ENCODE measurements around the gene MYO18B. TPM values are rescaled to one million over a fixed set of nuclear protein-coding genes. Genes with fewer than 3 reads are reported as not detected.

Gene MYO18B
- total and polyA plus RNA-seq, 2 donors (not counting 1 experiment from before 2014, with no cell fraction given) = 0.15 TPM; not detected in 1

- DNase-seq (no peak), ATAC-seq (ENCODE audit: low read depth) (no peak)
- no peak overlapping the region for H3K4me3 ChIP-seq (ENCODE audit: control extremely low read depth in 1 of 5, extremely low read depth in 1 of 5, insufficient read depth in 1 of 5, low read depth in 2 of 5, low read length in 4 of 5)
- no peaks in the 10 kb centered on the region for H3K4me1 ChIP-seq (ENCODE audit: control insufficient read depth in 2 of 2, insufficient read depth in 2 of 2, low read length in 2 of 2)
- CTCF ChIA-PET = no interaction called here
- POLR2A ChIA-PET = no interaction called here
- H3K4me2 ChIP-seq (replicated peaks; ENCODE audit: low read depth, low read length, poor library complexity, severe bottlenecking) = no peak overlapping the region
- no peaks in the 10 kb centered on the region for H3K36me3 ChIP-seq (replicated peaks in 1 of 2; ENCODE audit: control extremely low read depth in 1 of 2, control insufficient read depth in 1 of 2, extremely low read depth in 1 of 2, insufficient read depth in 2 of 2, low read length in 1 of 2)
- no peak overlapping the region for H3K9ac ChIP-seq (ENCODE audit: low read length)
- no peaks in the 10 kb centered on the region for H3K9me3 Mint-ChIP-seq (ENCODE audit: insufficient read depth)
- H3K4me1 Mint-ChIP-seq = no peaks in the 10 kb centered on the region
- H4K20me1 ChIP-seq (ENCODE audit: control insufficient read depth, insufficient read depth, low read length, poor library complexity, severe bottlenecking) = no peaks in the 10 kb centered on the region
- H2AFZ ChIP-seq (ENCODE audit: insufficient read depth, low read depth, low read length, poor library complexity, severe bottlenecking) = no peak overlapping the region
- intact Hi-C loops (cut with micrococcal nuclease) = no loop called here
- no CpG with 5 or more reads among the region's 8 CpGs for WGBS (ENCODE audit: insufficient coverage)
- TF ChIP-seq EZH2 (IDR thresholded peaks at IDR 0.05; ENCODE audit: borderline replicate concordance, insufficient read depth, low read depth, low read length, poor library complexity, severe bottlenecking) = no peak
- TF ChIP-seq CTCF (IDR thresholded peaks at IDR 0.05) = no peak
- no peak overlapping the region for H3K4me3 Mint-ChIP-seq
- H3K27ac Mint-ChIP-seq = no peak overlapping the region
- H3K9me3 ChIP-seq (ENCODE audit: control extremely low read depth in 1 of 3, control insufficient read depth in 2 of 3, insufficient read depth in 1 of 3, low read length in 2 of 3) = no peaks in the 10 kb centered on the region
- H3K79me2 ChIP-seq (ENCODE audit: control insufficient read depth, insufficient read depth, low read length) = no peaks in the 10 kb centered on the region
- peaks cover 0 to 2% (median 0%) of the 10 kb centered on the region in 4 experiments for H3K27me3 ChIP-seq (replicated peaks in 1 of 4; ENCODE audit: control extremely low read depth in 1 of 4, control insufficient read depth in 3 of 4, insufficient read depth in 4 of 4, low read length in 3 of 4)
- no peak overlapping the region for H3K27ac ChIP-seq (ENCODE audit: low read length in 2 of 2)
- peaks cover 35% of the 10 kb centered on the region for H3K27me3 Mint-ChIP-seq
Measured at GRCh38 chr22:26047920-26048319, 305.9 kb downstream of the MYO18B start.

- H3K27ac Mint-ChIP-seq = no peak overlapping the region
- no peak overlapping the region for H3K4me3 ChIP-seq (ENCODE audit: control extremely low read depth in 1 of 5, extremely low read depth in 1 of 5, insufficient read depth in 1 of 5, low read depth in 2 of 5, low read length in 4 of 5)
- ATAC-seq (ENCODE audit: low read depth) (no peak), DNase-seq (no peak)
- no peaks in the 10 kb centered on the region for H4K20me1 ChIP-seq (ENCODE audit: control insufficient read depth, insufficient read depth, low read length, poor library complexity, severe bottlenecking)
- H3K27ac ChIP-seq (ENCODE audit: low read length in 2 of 2) = no peak overlapping the region
- no peaks in the 10 kb centered on the region for H3K9me3 Mint-ChIP-seq (ENCODE audit: insufficient read depth)
- peaks cover 44% of the 10 kb centered on the region for H3K27me3 Mint-ChIP-seq
- POLR2A ChIA-PET = no interaction called here
- no peaks in the 10 kb centered on the region for H3K36me3 ChIP-seq (replicated peaks in 1 of 2; ENCODE audit: control extremely low read depth in 1 of 2, control insufficient read depth in 1 of 2, extremely low read depth in 1 of 2, insufficient read depth in 2 of 2, low read length in 1 of 2)
- no peak overlapping the region for H3K4me3 Mint-ChIP-seq
- no peaks in the 10 kb centered on the region for H3K4me1 Mint-ChIP-seq
- no peaks in the 10 kb centered on the region for H3K9me3 ChIP-seq (ENCODE audit: control extremely low read depth in 1 of 3, control insufficient read depth in 2 of 3, insufficient read depth in 1 of 3, low read length in 2 of 3)
- H3K4me1 ChIP-seq (ENCODE audit: control insufficient read depth in 2 of 2, insufficient read depth in 2 of 2, low read length in 2 of 2) = no peaks in the 10 kb centered on the region
- CTCF ChIA-PET = no interaction called here
- 89% methylated on average over 7 of the region's 7 CpGs for WGBS (ENCODE audit: insufficient coverage)
- H3K4me2 ChIP-seq (replicated peaks; ENCODE audit: low read depth, low read length, poor library complexity, severe bottlenecking) = no peak overlapping the region
- no peak for TF ChIP-seq EZH2 (IDR thresholded peaks at IDR 0.05; ENCODE audit: borderline replicate concordance, insufficient read depth, low read depth, low read length, poor library complexity, severe bottlenecking)
- TF ChIP-seq CTCF (IDR thresholded peaks at IDR 0.05) = no peak
- no peak overlapping the region for H3K9ac ChIP-seq (ENCODE audit: low read length)
- no peaks in the 10 kb centered on the region for H3K79me2 ChIP-seq (ENCODE audit: control insufficient read depth, insufficient read depth, low read length)
- peaks cover 0 to 2% (median 0%) of the 10 kb centered on the region in 4 experiments for H3K27me3 ChIP-seq (replicated peaks in 1 of 4; ENCODE audit: control extremely low read depth in 1 of 4, control insufficient read depth in 3 of 4, insufficient read depth in 4 of 4, low read length in 3 of 4)
- intact Hi-C loops (cut with micrococcal nuclease) = no loop called here
- no peak overlapping the region for H2AFZ ChIP-seq (ENCODE audit: insufficient read depth, low read depth, low read length, poor library complexity, severe bottlenecking)
Measured at GRCh38 chr22:26050079-26050478, 308.1 kb downstream of the MYO18B start.
